ENCODE measurements around the gene VKORC1. TPM values are rescaled to one million over a fixed set of nuclear protein-coding genes. Genes with fewer than 3 reads are reported as not detected.

Gene VKORC1
- total RNA-seq, 1 experiment from 2014 or later = 83.8 TPM

DNA sequence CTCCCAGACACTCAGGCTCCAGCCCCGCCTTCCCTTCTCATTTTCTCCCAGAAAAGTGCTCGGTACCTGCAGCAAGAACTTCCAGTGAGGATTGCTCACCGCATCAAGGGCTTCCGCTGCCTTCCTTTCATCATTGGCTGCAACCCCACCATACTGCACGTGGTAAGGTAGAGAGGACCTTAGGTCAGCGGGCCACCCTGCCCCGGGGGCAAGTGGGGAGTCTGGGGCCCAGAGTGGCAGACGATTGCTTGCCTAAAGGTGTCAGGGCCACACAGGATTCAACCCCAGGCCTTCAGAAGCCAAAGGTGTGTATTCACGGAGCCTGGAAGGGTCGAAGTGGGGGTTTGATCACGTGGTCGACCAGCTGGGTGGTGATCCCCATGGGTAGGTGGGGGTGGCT, 15.0 kb upstream of the VKORC1 start:
- Histone ChIP-seq H3K27ac (ENCODE audit: low read depth, low read length) (no peak overlapping the region), H3K4me2 (ENCODE audit: low read length) (peak overlapping the region; percentile 83), H3K4me3 (replicated peaks in 1 of 2; ENCODE audit: low read depth in 1 of 2, low read length in 2 of 2) (peak overlapping the region in 1 of 2 experiments; percentile 83; a peak in 2 of 4 replicates), H3K9ac (ENCODE audit: low read length) (no peak overlapping the region; the same call in 1 of the 2 replicates), H3K36me3 (ENCODE audit: control insufficient read depth in 1 of 2, insufficient read depth in 2 of 2, low read length in 2 of 2) (peaks cover 14 to 39% of the 10 kb centered on the region in 2 experiments), H2AFZ (ENCODE audit: low read depth, low read length, poor library complexity, severe bottlenecking) (no peak overlapping the region), H3K9me2 (ENCODE audit: insufficient read depth) (no peaks in the 10 kb centered on the region), H3K79me2 (ENCODE audit: insufficient read depth, low read length) (peaks cover 21% of the 10 kb centered on the region), H3K9me3 (ENCODE audit: control insufficient read depth in 1 of 2, insufficient read depth in 1 of 2, low read depth in 1 of 2, low read length in 2 of 2) (no peaks in the 10 kb centered on the region), H4K20me1 (ENCODE audit: insufficient read depth) (no peaks in the 10 kb centered on the region), H3K4me1 (ENCODE audit: control insufficient read depth in 1 of 2, insufficient read depth in 2 of 2, low read length in 2 of 2) (peaks cover 10 to 37% of the 10 kb centered on the region in 2 experiments; a peak in 3 of 4 replicates), H3K27me3 (ENCODE audit: insufficient read depth, low read length) (no peaks in the 10 kb centered on the region)
- BruUV-seq (replicated peaks) = no TSS peak
- no peak for TF ChIP-seq TCF7L2 (IDR thresholded peaks at IDR 0.05; ENCODE audit: borderline replicate concordance, extremely low read depth, insufficient read depth, insufficient read length)
- no peak for DNase-seq (ENCODE audit: low read depth, low spot score)
- POLR2A ChIA-PET = no interaction called here
- ATAC-seq = no peak
- RAD21 ChIA-PET (ENCODE audit: low non-redundant PET in 1 of 2, low total read pairs in 2 of 2, uncharacterized antibody in 2 of 2, unreplicated experiment in 2 of 2) = no interaction called here
- intact Hi-C loops (cut with micrococcal nuclease) = loop anchor here (5.0 kb wide), 1 partner anchor 333 kb away; the partner anchor contains the start of gene ZNF843
- CTCF ChIA-PET = interaction anchor here (1.4 kb wide), 1 partner anchor 124 kb away, joined by 3 read pairs; the partner anchor contains the start of gene HSD3B7

DNA sequence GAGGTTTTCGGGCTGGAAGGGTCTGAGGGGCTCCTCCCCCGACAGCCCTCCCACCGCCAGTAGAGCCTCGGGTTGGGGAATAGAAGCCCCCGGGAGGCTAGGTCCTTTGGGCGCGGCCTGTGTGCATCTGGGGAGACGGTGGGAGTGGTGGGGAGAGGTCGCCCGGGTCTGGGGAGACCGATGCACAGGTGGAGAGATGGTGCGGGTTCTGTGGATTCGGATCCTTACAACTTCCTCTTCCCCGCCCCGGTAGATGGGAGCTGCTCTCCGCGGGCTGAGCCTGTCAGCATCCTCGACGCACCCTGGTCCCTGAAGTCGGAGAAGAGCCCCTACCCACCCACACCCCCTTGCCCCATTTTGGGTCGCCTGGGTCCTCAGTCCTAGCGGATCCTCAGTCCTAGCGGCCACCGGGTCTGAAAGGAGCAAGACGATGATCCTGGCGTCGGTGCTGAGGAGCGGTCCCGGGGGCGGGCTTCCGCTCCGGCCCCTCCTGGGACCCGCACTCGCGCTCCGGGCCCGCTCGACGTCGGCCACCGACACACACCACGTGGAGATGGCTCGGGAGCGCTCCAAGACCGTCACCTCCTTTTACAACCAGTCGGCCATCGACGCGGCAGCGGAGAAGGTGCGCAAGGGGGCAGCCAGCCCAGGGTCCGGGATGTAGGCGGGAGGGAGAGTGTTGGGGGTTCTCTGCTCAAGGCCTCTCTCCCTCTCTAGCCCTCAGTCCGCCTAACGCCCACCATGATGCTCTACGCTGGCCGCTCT, 14.4 kb upstream of the VKORC1 start:
- peaks cover 10 to 32% of the 10 kb centered on the region in 2 experiments; a peak in 3 of 4 replicates for H3K4me1 ChIP-seq (ENCODE audit: control insufficient read depth in 1 of 2, insufficient read depth in 2 of 2, low read length in 2 of 2)
- TF ChIP-seq SP1 (IDR thresholded peaks at IDR 0.05; ENCODE audit: low read depth) (no peak), EGR1 (IDR thresholded peaks at IDR 0.05; ENCODE audit: low read depth) (no peak), EZH2phosphoT487 (IDR thresholded peaks at IDR 0.05; ENCODE audit: borderline replicate concordance) (no peak), EZH2 (IDR thresholded peaks at IDR 0.05) (no peak), SIN3A (IDR thresholded peaks at IDR 0.05; ENCODE audit: low read depth) (no peak), YY1 (IDR thresholded peaks at IDR 0.05; ENCODE audit: extremely low read depth, insufficient replicate concordance, low read depth, low read length) (no peak), CBX3 (IDR thresholded peaks at IDR 0.05; ENCODE audit: low read depth) (no peak), POLR2A (IDR thresholded peaks at IDR 0.05; ENCODE audit: borderline replicate concordance, extremely low read depth, insufficient read depth, insufficient read length) (no peak), RAD21 (IDR thresholded peaks at IDR 0.05; ENCODE audit: low read depth) (no peak)
- TF ChIP-seq, protein P1, sequence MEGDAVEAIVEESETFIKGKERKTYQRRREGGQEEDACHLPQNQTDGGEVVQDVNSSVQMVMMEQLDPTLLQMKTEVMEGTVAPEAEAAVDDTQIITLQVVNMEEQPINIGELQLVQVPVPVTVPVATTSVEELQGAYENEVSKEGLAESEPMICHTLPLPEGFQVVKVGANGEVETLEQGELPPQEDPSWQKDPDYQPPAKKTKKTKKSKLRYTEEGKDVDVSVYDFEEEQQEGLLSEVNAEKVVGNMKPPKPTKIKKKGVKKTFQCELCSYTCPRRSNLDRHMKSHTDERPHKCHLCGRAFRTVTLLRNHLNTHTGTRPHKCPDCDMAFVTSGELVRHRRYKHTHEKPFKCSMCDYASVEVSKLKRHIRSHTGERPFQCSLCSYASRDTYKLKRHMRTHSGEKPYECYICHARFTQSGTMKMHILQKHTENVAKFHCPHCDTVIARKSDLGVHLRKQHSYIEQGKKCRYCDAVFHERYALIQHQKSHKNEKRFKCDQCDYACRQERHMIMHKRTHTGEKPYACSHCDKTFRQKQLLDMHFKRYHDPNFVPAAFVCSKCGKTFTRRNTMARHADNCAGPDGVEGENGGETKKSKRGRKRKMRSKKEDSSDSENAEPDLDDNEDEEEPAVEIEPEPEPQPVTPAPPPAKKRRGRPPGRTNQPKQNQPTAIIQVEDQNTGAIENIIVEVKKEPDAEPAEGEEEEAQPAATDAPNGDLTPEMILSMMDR (IDR thresholded peaks at IDR 0.05 in 2 of 3, conservative IDR thresholded peaks at IDR 0.05 in 1 of 3; ENCODE audit: borderline replicate concordance in 1 of 3, insufficient read depth in 1 of 3, low read depth in 2 of 3, low read length in 2 of 3) = no peak
- TF ChIP-seq, protein P2, sequence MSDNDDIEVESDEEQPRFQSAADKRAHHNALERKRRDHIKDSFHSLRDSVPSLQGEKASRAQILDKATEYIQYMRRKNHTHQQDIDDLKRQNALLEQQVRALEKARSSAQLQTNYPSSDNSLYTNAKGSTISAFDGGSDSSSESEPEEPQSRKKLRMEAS (IDR thresholded peaks at IDR 0.05) = no peak
- TF ChIP-seq, protein P3, sequence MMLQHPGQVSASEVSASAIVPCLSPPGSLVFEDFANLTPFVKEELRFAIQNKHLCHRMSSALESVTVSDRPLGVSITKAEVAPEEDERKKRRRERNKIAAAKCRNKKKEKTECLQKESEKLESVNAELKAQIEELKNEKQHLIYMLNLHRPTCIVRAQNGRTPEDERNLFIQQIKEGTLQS (IDR thresholded peaks at IDR 0.05) = no peak
- H3K36me3 ChIP-seq (ENCODE audit: control insufficient read depth in 1 of 2, insufficient read depth in 2 of 2, low read length in 2 of 2) = peaks cover 14 to 39% of the 10 kb centered on the region in 2 experiments
- BruUV-seq (replicated peaks) = TSS peak; percentile 47
- RAD21 ChIA-PET (ENCODE audit: low non-redundant PET in 1 of 2, low total read pairs in 2 of 2, uncharacterized antibody in 2 of 2, unreplicated experiment in 2 of 2) = no interaction called here
- no peak overlapping the region for H2AFZ ChIP-seq (ENCODE audit: low read depth, low read length, poor library complexity, severe bottlenecking)
- POLR2A ChIA-PET = no interaction called here
- H3K79me2 ChIP-seq (ENCODE audit: insufficient read depth, low read length) = peaks cover 21% of the 10 kb centered on the region
- intact Hi-C loops (cut with micrococcal nuclease) = loop anchor here (5.0 kb wide), 1 partner anchor 333 kb away; the partner anchor contains the start of gene ZNF843
- H3K4me3 ChIP-seq (replicated peaks in 1 of 2; ENCODE audit: low read depth in 1 of 2, low read length in 2 of 2) = peak overlapping the region; percentile 83 to 98
- no peaks in the 10 kb centered on the region for H3K9me3 ChIP-seq (ENCODE audit: control insufficient read depth in 1 of 2, insufficient read depth in 1 of 2, low read depth in 1 of 2, low read length in 2 of 2)
- peak overlapping the region; percentile 90 for H3K9ac ChIP-seq (ENCODE audit: low read length)
- H3K27me3 ChIP-seq (ENCODE audit: insufficient read depth, low read length) = no peaks in the 10 kb centered on the region
- H4K20me1 ChIP-seq (ENCODE audit: insufficient read depth) = no peaks in the 10 kb centered on the region
- ATAC-seq (peak; percentile 3; the same call in 1 of the 2 replicates), DNase-seq (ENCODE audit: low read depth, low spot score) (no peak)
- H3K4me2 ChIP-seq (ENCODE audit: low read length) = peak overlapping the region; percentile 83
- H3K27ac ChIP-seq (ENCODE audit: low read depth, low read length) = peak overlapping the region; percentile 89
- CTCF ChIA-PET = interaction anchor here (1.4 kb wide), 1 partner anchor 124 kb away, joined by 3 read pairs; the partner anchor contains the start of gene HSD3B7
- H3K9me2 ChIP-seq (ENCODE audit: insufficient read depth) = no peaks in the 10 kb centered on the region

Measured in HCT116 (cell line).